ENCODE results near the gene PMAIP1. TPM values are rescaled to one million over a fixed set of nuclear protein-coding genes. Genes with fewer than 3 reads are reported as not detected.

Gene PMAIP1
- total RNA-seq, 2 donors from 2014 or later, result 52.6 to 105 TPM

DNA sequence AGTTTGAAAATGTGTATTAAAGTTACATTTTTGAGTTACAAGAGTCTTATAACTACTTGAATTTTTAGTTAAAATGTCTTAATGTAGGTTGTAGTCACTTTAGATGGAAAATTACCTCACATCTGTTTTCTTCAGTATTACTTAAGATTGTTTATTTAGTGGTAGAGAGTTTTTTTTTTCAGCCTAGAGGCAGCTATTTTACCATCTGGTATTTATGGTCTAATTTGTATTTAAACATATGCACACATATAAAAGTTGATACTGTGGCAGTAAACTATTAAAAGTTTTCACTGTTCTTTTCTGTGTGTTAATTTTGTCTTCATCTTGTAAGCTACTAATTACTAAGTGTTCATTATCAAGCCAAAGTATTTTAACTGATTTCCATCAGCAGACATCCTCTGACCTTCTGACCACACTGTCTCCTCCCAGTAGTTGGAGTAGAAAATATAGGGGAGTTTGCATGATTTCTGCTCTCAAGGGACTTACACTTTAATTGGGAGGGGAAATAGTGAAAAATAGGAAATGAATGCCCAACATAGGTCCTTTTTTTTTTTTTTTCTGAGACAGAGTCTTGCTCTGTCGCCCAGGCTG lies 4.3 kb downstream of the PMAIP1 start:
- ATAC-seq (no peak), DNase-seq (ENCODE audit: low spot score in 2 of 2) (no peak)
- Mint-ChIP-seq H3K27ac (peak overlapping the region; percentile 85 to 93), H3K36me3 (peaks cover 39 to 40% of the 10 kb centered on the region in 2 donors), H3K9me3 (no peaks in the 10 kb centered on the region)

DNA sequence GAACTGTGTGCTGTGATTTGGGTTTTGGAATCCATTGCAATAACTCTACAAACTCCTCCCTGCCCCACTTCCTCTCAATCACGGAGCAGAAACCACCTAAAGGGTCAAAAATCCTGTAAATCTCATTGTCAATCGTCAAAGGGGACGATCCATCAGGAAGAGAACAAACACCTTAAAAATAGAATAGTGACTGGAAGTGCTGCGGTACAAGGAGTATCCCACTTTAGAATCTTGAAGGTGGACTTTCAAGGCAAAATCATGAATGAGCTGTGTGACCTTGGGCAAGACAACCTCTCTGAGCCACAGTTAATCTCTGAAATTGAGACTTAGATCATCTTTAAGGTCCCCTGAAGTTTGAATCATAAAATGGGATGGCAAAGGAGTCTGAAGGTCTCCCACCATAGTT lies 5.9 kb downstream of the PMAIP1 start:
- ATAC-seq, result no peak
- Mint-ChIP-seq H3K27ac (peak overlapping the region; percentile 85 to 93), H3K9me3 (no peaks in the 10 kb centered on the region)

DNA sequence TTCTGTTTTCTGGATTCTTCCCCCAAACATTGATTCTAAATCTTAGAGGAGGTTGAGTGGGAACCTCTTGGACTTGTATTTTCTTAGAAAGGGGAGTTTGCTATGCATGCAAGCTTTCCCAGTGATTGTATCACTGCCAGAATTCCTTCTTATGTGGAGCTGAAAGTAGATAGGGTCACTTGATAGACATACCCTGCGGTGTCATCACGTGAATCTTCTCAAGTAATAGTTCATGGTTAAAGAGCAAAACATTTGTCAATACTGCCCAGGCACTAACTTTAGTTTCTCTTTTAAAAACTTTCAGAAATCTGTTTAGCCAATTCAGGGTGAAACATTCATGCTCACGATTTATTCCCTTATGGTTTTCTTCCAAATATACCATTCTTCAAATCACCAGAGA lies 6.4 kb downstream of the PMAIP1 start:
- Mint-ChIP-seq H3K9me3 (no peaks in the 10 kb centered on the region), H3K27ac (peak overlapping the region; percentile 69 to 81), H3K36me3 (peaks cover 28% of the 10 kb centered on the region in 2 donors)
- ATAC-seq, result no peak
- no peak for DNase-seq (ENCODE audit: low spot score in 2 of 2)

More for the DNA sequence above, 5.9 kb downstream of the PMAIP1 start:
- DNase-seq (ENCODE audit: low spot score in 2 of 2), result no peak
- H3K36me3 Mint-ChIP-seq, result peaks cover 33% of the 10 kb centered on the region in 2 donors

DNA sequence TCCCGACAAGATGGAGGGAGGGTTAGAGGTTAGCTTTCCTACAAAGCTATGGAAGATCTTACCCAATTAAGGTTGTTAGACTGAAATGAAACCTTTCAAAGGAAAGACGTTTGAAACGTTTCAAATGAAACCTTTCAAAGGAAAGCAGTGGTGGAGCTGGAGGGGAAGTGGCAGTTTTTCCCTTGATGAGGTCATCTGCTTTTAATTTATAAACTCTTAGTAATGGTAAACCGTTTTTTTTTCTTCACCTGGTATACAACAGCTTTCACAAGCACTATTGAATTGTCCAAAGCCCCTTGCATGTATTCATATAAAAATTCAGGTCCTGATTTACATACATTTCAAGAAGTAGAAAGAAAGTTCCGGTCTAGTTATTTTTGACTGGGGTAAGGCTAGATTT lies 7.4 kb downstream of the PMAIP1 start:
- H3K27ac Mint-ChIP-seq, result peak overlapping the region; percentile 69 to 81
- peaks cover 18 to 22% of the 10 kb centered on the region in 2 donors for H3K36me3 Mint-ChIP-seq
- ATAC-seq (peak; percentile 3 to 11), DNase-seq (ENCODE audit: low spot score in 2 of 2) (no peak)
- H3K9me3 Mint-ChIP-seq, result peaks cover 0 to 6% of the 10 kb centered on the region in 2 donors

DNA sequence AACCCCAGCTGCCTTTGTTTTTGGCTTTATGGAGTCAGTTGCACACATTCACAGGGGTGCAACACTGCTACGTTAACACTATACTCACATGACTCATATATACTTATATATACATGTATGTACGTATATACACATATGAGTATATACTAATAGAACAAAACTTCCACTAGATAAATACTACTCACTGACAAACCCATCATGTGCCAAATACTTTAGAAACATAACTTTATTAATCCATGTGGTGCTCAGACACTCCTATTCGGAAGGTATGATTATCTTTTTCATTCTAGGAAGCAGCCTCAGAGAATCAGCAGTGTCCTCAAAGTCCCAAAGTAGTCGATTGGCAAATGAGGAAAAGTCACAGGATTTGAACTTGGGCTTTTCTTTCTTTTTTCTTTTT lies 7.9 kb downstream of the PMAIP1 start:
- H3K27ac Mint-ChIP-seq, result peak overlapping the region in 1 of 2 donors; percentile 81
- DNase-seq (ENCODE audit: low spot score in 2 of 2), result no peak
- peaks cover 0 to 6% of the 10 kb centered on the region in 2 donors for H3K9me3 Mint-ChIP-seq
- ATAC-seq, result no peak
- peaks cover 13 to 17% of the 10 kb centered on the region in 2 donors for H3K36me3 Mint-ChIP-seq

DNA sequence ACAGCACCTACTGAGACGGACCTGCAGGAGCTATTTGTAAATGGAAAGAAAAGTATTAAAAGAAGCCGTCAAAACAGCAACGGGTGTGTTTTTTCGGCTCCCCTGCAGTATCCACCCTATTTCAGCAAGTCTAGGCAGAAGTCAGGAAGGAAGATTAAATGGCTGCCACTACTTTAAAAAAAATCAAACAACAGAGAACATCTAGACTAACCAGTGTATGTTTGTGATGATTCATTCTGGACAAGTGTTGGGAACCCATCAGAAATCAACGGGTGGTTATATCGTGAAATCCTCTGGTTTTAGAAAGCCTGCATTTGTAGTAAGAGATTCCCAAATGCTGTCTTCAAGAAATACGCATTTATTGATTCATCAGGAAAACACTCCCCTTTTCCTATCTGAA lies 9.0 kb downstream of the PMAIP1 start:
- H3K27ac Mint-ChIP-seq, result peak overlapping the region in 1 of 2 donors; percentile 52
- peaks cover 0 to 6% of the 10 kb centered on the region in 2 donors for H3K9me3 Mint-ChIP-seq
- peaks cover 5 to 10% of the 10 kb centered on the region in 2 donors for H3K36me3 Mint-ChIP-seq
- ATAC-seq (no peak), DNase-seq (ENCODE audit: low spot score in 2 of 2) (no peak)

DNA sequence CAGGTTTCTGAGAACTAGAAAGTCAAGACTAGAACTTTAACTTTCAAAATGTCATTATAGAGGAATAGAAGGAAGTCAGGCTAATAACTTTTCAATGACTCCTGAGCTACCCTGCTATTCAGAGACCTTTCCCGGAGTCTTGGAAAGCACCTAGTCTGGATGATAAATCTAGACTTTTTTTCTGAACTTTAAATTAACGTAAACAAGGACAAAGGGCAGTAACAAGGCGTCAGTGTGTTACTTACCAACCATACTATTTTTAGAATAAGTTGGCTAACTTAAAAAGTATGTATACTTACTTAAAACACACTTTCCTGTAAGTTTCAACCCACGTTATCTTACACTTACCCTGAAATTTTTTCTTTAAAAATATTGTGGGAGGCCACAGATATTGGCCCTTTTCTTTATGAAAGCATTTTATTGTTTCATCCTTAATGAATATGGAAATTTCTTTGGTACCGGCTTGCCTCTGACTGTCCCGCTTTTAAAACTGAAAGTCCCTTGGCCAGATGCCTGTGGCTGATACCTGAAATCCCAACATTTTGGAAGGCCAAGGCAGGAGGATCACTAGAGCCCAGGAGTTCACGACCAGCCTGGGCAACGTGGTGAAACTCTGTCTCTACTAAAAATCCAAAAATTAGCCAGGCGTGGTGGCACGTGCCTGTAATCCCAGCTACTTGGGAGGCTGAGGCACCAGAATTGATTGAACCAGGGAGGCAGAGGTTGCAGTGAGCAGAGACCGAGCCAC lies 9.7 kb downstream of the PMAIP1 start:
- Mint-ChIP-seq H3K27ac (no peak overlapping the region), H3K9me3 (peaks cover 0 to 6% of the 10 kb centered on the region in 2 donors), H3K36me3 (peaks cover under 1 to 5% of the 10 kb centered on the region in 2 donors)
- ATAC-seq (no peak), DNase-seq (ENCODE audit: low spot score in 2 of 2) (no peak)

DNA sequence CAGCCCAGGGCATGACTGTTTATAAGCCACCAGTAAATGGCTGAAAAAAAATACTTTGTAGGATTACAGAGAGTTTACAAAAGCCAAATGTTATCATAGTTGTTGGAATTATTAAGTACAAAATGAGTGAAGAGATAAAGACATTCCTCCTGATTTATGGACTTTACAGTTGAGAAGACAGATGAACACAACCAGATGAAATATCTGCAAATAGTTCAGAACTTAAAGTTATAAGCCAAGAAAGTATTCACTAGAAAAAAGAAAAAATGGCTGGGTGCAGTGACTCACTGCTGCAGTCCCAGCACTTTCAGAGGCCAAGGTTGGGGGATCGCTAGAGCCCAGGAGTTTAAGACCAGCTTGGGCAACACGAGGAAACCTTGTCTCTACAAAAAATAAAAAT lies 11.2 kb downstream of the PMAIP1 start:
- Mint-ChIP-seq H3K36me3 (no peaks in the 10 kb centered on the region), H3K27ac (no peak overlapping the region), H3K9me3 (peaks cover 0 to 6% of the 10 kb centered on the region in 2 donors)
- ATAC-seq (no peak), DNase-seq (ENCODE audit: low spot score in 2 of 2) (no peak)

DNA sequence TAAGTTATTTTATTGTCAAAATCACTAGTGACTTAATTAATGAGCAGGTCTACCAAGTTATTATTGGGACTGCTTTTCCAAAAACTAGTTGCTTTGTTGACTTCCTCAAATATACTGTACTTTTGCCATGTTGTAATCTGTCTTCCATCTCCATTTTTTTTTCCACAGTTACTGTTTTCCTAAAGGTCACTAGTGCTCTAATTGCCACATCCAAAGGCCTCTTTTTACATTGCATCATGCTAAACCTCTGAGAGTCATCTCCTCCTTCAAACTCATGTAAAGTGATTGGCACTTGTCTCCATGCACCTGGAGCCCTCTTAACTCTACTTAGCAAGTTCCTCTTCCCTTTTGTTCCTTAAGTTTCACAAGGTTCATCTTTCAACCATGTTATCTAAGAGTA lies 11.8 kb downstream of the PMAIP1 start:
- ATAC-seq, result no peak
- DNase-seq (ENCODE audit: low spot score in 2 of 2), result no peak
- H3K9me3 Mint-ChIP-seq, result peaks cover 0 to 6% of the 10 kb centered on the region in 2 donors
- no peaks in the 10 kb centered on the region for H3K36me3 Mint-ChIP-seq
- no peak overlapping the region for H3K27ac Mint-ChIP-seq

DNA sequence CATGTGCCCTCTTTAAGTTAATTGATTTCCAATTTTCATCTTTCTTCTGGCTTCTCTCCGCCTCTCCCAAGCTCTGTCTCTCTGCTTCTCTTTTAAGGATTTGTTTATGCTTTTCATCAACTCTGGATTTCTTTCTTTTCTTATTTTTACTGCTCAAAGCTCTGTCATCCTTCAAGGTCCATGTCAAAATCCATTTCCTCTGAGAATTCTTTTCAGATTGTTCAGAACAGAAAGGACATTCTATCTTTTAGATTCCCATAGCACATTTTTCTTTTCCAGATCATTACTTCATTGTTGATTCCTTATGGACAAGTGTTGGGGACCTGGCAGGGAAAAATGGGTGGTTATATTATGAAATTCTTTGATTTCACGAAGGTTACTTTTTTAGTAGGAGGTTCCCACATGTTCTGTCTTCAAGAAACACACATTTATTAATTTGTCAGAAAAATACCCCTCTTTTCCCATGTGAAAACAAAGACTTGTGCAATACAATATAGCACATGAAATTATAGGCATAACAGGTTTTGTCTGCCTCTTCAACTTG lies 12.3 kb downstream of the PMAIP1 start:
- no peak overlapping the region for H3K27ac Mint-ChIP-seq
- ATAC-seq (no peak), DNase-seq (ENCODE audit: low spot score in 2 of 2) (no peak)
- H3K36me3 Mint-ChIP-seq, result no peaks in the 10 kb centered on the region
- peaks cover 0 to 6% of the 10 kb centered on the region in 2 donors for H3K9me3 Mint-ChIP-seq

DNA sequence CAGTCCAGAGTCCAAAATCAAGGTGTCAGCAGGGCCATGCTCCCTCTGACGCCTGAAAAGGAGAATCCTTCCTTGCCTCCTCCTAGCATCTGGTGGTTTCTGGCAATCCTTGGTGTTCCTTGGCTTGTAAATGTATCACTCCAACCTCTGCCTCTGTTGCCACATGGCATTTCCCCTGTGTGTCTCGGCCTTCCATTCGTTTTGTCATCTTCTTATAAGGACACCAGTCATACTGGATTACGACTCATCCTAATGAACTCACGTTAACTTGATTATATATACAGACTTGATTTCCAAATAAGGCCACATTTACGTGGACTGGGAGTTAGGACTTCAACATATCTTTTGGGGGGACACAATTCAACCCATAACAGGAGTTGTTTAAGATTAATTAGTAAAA lies 15.8 kb downstream of the PMAIP1 start:
- no peak overlapping the region for H3K27ac Mint-ChIP-seq
- ATAC-seq (no peak), DNase-seq (ENCODE audit: low spot score in 2 of 2) (no peak)
- no peaks in the 10 kb centered on the region for H3K36me3 Mint-ChIP-seq
- peaks cover 0 to 6% of the 10 kb centered on the region in 2 donors for H3K9me3 Mint-ChIP-seq

DNA sequence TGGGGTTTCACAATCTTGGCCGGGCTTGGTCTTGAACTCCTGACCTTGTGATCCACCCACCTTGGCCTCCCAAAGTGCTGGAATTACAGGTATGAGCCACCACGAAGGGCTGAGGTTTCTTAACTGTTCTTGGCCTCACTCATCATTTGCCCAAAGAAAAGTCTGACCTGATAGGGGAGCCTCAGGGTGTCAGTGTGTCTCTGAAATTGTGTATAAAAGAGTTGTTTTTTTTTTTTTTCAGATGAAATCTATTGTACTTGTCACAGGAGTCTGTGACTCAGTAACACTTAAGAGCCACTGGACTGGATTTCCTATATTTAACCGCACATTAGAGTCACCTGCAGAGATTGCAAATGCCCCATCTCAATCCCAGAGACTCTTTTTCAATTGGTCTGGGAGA lies 16.9 kb downstream of the PMAIP1 start:
- H3K36me3 Mint-ChIP-seq, result no peaks in the 10 kb centered on the region
- H3K9me3 Mint-ChIP-seq, result peaks cover 0 to 4% of the 10 kb centered on the region in 2 donors
- H3K27ac Mint-ChIP-seq, result no peak overlapping the region
- DNase-seq (ENCODE audit: low spot score in 2 of 2) (no peak), ATAC-seq (no peak)

DNA sequence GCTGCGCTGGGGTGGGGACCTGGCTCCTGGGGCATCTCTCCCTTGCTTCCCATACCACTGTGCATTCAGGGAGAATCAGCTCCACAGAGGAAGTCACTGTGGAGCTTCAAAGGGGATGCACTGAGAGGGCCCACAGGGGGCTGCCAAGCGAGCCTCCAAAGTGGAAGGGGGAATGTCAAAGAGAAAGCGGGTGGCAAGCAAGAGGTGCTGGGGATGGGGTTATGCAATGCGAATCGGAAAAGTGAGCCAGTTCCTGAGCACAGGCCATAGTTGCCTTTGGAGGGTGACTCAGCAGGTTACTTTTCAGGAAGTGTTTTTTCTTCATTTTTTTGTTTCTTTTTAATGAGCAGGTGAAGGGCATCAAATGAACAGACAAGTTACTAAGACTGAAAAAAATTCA lies 17.6 kb downstream of the PMAIP1 start:
- no peak for DNase-seq (ENCODE audit: low spot score in 2 of 2)
- Mint-ChIP-seq H3K36me3 (no peaks in the 10 kb centered on the region), H3K9me3 (no peaks in the 10 kb centered on the region), H3K27ac (no peak overlapping the region)
- ATAC-seq, result peak in 1 of 2 donors; percentile 50

DNA sequence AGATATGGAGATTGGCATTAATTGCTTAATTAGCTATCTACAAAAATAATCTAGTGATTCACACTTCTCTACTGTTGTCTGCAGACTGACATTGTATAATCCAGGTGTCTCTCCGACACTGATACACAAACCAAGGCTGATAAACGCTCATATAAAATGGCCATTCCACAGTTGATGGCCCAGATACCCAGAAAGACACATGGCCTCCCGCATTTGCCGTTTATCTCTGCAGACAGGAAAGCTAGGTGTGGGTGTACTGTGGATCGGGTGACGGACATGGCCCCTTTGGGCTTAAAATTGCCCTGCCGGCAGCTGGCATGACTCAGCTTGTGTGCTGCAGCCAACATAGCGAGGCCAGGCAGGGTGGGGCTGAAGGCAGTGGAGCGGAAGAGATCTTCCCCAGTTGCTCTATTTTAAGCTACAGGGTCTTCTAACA lies 18.5 kb downstream of the PMAIP1 start:
- Mint-ChIP-seq H3K36me3 (peaks cover 0 to 1% of the 10 kb centered on the region in 2 donors), H3K9me3 (no peaks in the 10 kb centered on the region), H3K27ac (peak overlapping the region in 1 of 2 donors; percentile 6)
- ATAC-seq (peak in 1 of 2 donors; percentile 20), DNase-seq (ENCODE audit: low spot score in 2 of 2) (no peak)

DNA sequence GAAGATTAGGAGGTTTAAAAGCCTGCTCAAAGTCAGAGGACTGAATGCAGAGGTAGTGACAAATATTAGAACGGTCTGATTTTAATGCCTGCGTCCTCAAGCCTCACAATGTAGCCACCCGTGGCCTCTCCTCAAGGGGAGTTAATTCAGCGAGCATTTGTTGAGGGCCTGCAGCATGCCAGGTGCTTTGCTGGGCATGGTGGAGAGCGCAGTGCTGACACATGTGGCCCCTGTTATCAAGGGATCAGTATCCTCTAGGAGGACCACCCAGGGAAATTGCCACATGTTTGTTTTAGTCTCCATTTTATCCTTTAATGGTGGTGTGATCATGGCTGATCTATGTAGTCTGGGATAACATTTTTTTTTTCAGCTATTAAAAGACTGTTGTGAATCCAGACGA lies 19.2 kb downstream of the PMAIP1 start:
- Mint-ChIP-seq H3K27ac (no peak overlapping the region), H3K36me3 (peaks cover 0 to 4% of the 10 kb centered on the region in 2 donors), H3K9me3 (no peaks in the 10 kb centered on the region)
- ATAC-seq, result no peak
- DNase-seq (ENCODE audit: low spot score in 2 of 2), result no peak

DNA sequence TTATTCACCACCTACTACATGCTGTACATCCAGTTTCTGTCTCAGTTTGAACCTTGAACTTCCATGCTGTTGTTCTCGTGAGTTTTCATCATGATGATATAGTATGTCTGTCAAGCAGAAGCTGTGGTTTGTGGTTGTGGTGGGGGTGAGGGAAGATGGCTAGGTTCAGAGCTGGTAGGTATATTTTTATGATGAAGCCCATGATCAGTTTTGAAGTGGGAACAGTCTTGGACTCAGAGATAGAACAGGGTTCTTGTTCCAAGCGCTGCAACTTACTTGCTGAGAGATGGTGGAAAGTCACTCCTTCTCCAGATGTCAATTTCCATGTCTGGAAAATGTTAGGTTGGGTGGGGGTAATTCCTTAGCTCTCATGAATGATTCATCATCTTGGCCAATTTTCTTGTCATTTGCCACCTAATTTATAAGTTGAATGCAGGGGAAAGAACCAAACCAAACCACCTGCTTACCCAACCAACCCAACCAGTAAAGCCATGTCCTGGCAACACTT lies 21.6 kb downstream of the PMAIP1 start:
- DNase-seq (ENCODE audit: low spot score in 2 of 2) (peak in 1 of 2 donors; percentile 57), ATAC-seq (peak; percentile 68 to 75)
- Mint-ChIP-seq H3K27ac (peak overlapping the region in 1 of 2 donors; percentile 74), H3K9me3 (no peaks in the 10 kb centered on the region), H3K36me3 (peaks cover 4 to 13% of the 10 kb centered on the region in 2 donors)

DNA sequence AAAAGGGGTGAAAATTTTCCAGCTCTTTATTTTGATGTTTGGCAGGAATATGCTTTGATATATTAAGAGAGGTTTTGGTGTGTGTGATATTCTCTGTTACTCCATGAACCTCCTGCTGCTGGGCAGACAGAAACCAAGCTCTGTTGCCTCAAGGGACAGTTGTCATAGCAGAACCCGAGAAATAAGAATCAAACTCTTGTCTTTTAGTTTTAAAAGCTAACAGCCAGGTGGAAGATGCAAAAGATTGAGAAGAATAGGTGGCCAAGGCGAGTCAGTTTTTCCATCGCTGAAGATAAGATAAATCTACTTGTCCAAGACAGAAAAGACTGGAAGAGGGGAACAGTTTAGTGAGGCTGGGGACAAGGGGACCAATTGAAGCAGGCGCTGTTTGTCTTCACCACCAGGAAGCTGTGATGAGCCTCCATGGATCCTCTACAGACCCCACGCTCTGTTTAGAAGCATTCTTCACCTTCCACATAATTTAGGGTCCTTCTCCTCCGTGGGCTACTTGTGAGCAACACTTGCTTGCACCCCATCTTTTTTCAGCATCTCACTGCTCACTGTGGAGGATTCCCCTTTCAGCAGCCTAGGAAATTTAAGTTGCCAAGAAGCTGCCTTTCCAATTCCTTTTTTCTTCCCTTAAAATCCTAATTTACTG lies 23.9 kb downstream of the PMAIP1 start:
- Mint-ChIP-seq H3K27ac (peak overlapping the region in 1 of 2 donors; percentile 64), H3K9me3 (no peaks in the 10 kb centered on the region), H3K36me3 (peaks cover 7 to 17% of the 10 kb centered on the region in 2 donors)
- no peak for DNase-seq (ENCODE audit: low spot score in 2 of 2)
- no peak for ATAC-seq

All from activated naive CD4-positive, alpha-beta T cell treated with anti-CD3 and anti-CD28 coated beads, Interleukin-2, amount 50 U/mL, for 72 hours (primary cell).